Sigmoid colon (tissue), 7 donors: Measurements from ENCODE around the gene TMEM108. TPM values are rescaled to one million over a fixed set of nuclear protein-coding genes. Genes with fewer than 3 reads are reported as not detected.

ENCODE experiments used
- DNase-seq: peaks from one replicate; pipeline ENCODE4 v3.0.0-alpha.2; 2019
- H3K27ac ChIP-seq, 4 donors: fragments of 200-600 bp; sonication (generic); one replicate each; pipeline ENCODE4 v1.5.1; 2016 to 2019; ENCODE audit warnings: mild to moderate bottlenecking in 1 of 4
- H3K27me3 ChIP-seq, 3 donors: fragments of 200-600 bp; sonication (generic); one replicate each; pipeline ENCODE4 v1.5.1; 2019; ENCODE audit warnings: mild to moderate bottlenecking in 1 of 3
- H3K36me3 ChIP-seq, 4 donors: fragments of 200-600 bp; sonication (generic); one replicate each; pipeline ENCODE4 v1.5.1; 2016 to 2019
- H3K4me1 ChIP-seq, 4 donors: fragments of 200-600 bp; sonication (generic); one replicate each; pipeline ENCODE4 v1.5.1; 2017 to 2019
- H3K4me3 ChIP-seq, 4 donors: fragments of 200-600 bp; sonication (generic); one replicate each; pipeline ENCODE4 v1.5.1; 2017 to 2019; ENCODE audit warnings: mild to moderate bottlenecking in 2 of 4, moderate library complexity in 1 of 4
- H3K9me3 ChIP-seq, 4 donors: fragments of 200-600 bp in 3 of 4; sonication (generic) in 3 of 4; one replicate each; pipeline versions ENCODE4 v1.5.1 to v1.6.1; 2013 to 2019
- CTCF ChIP-seq, 4 experiments: fragments of 450-650 bp in 3 of 4; fragments of 200-600 bp in 1 of 4; IDR thresholded peaks; one replicate each; pipeline ENCODE4 v1.5.1; 2016 to 2019; ENCODE audit warnings: antibody characterized with exemption in 4 of 4, mild to moderate bottlenecking in 3 of 4, moderate library complexity in 2 of 4
- EP300 ChIP-seq, 4 donors: sonication (generic); formaldehyde crosslinking; IDR thresholded peaks; one replicate each; pipeline ENCODE4 v1.6.1; 2017; ENCODE audit warnings: antibody characterized with exemption in 4 of 4
- POLR2A ChIP-seq, 2 donors: fragments of 450-650 bp; IDR thresholded peaks; one replicate each; pipeline ENCODE4 v1.6.1; 2016; ENCODE audit warnings: antibody characterized with exemption in 2 of 2, mild to moderate bottlenecking in 2 of 2, moderate library complexity in 2 of 2
- POLR2AphosphoS5 ChIP-seq, 4 donors: sonication (generic); formaldehyde crosslinking; IDR thresholded peaks; one replicate each; pipeline ENCODE4 v1.6.1; 2017; ENCODE audit warnings: antibody characterized with exemption in 4 of 4
- WGBS, 2 donors: extraction: QIAGEN DNeasy Blood & Tissue Kit; methylation state at CpG; one replicate each; pipeline ENCODE4 v1.1.7; 2013; 5-methylcytosine and 5-hydroxymethylcytosine counted together
- intact Hi-C: fragments of 100-400 bp; cut with DNase I; formaldehyde crosslinking; loops from one replicate; pipeline ENCODE4 v1.15.1; 2023
- polyA plus RNA-seq, 3 donors: library from polyadenylated mRNA; stranded (reverse); fragments of 200-250 nt; gene quantifications; one replicate each; pipeline ENCODE4 v1.2.3, GENCODE V29; 2013
- total RNA-seq, 4 donors: library from RNA; depleted of rRNA; stranded (reverse); fragments of >200 nt; gene quantifications; one replicate each; pipeline ENCODE4 v1.1.0, GENCODE V29; 2016
- donor health status: healthy with polysubstance abuse.
- donor health status: Bipolar disorder and iron deficiency.
- donor health status: healthy.

The TMEM108 gene
- total and polyA plus RNA-seq, 7 donors = 0.71 to 3.0 (median 0.86) TPM; not detected in 2

- no peaks in the 10 kb centered on the region for H3K27me3 ChIP-seq
- DNase-seq = no peak
- no peaks in the 10 kb centered on the region for H3K36me3 ChIP-seq
- H3K27ac ChIP-seq = no peak overlapping the region
- intact Hi-C loops = no loop called here
- WGBS, 2 donors = 90 to 92% methylated on average over 6 of the region's 6 CpGs
- H3K4me1 ChIP-seq = no peaks in the 10 kb centered on the region
- no peak overlapping the region for H3K4me3 ChIP-seq
- TF ChIP-seq EP300 (IDR thresholded peaks at IDR 0.05) (no peak), POLR2AphosphoS5 (IDR thresholded peaks at IDR 0.05) (no peak), POLR2A (IDR thresholded peaks at IDR 0.05) (no peak), CTCF (IDR thresholded peaks at IDR 0.05) (no peak)
- H3K9me3 ChIP-seq = peaks cover 0 to 6% (median 0%) of the 10 kb centered on the region in 4 donors
Measured at GRCh38 chr3:133169331-133170068, 131.3 kb downstream of the TMEM108 start.

- 75 to 83% methylated on average over 2 of the region's 2 CpGs for WGBS, 2 donors
Measured at GRCh38 chr3:133171831-133172230, 133.6 kb downstream of the TMEM108 start.

GRCh38 chr3:133181392-133182150, 143.4 kb downstream of the TMEM108 start:
- no peak overlapping the region for H3K27ac ChIP-seq
- DNase-seq = no peak
- H3K4me3 ChIP-seq = no peak overlapping the region
- H3K27me3 ChIP-seq = no peaks in the 10 kb centered on the region
- no peaks in the 10 kb centered on the region for H3K4me1 ChIP-seq
- no peak for TF ChIP-seq POLR2AphosphoS5 (IDR thresholded peaks at IDR 0.05)
- TF ChIP-seq EP300 (IDR thresholded peaks at IDR 0.05) = no peak
- no peak for TF ChIP-seq POLR2A (IDR thresholded peaks at IDR 0.05)
- no peak for TF ChIP-seq CTCF (IDR thresholded peaks at IDR 0.05)
- no peaks in the 10 kb centered on the region for H3K36me3 ChIP-seq
- intact Hi-C loops = no loop called here
- no peaks in the 10 kb centered on the region for H3K9me3 ChIP-seq
- 76 to 84% methylated on average over 2 of the region's 2 CpGs for WGBS, 2 donors

More at GRCh38 chr3:133171831-133172230, 133.6 kb downstream of the TMEM108 start:
- H3K27ac ChIP-seq = no peak overlapping the region
- no peaks in the 10 kb centered on the region for H3K36me3 ChIP-seq
- peaks cover 0 to 6% (median 0%) of the 10 kb centered on the region in 4 donors for H3K9me3 ChIP-seq
- no peaks in the 10 kb centered on the region for H3K27me3 ChIP-seq
- TF ChIP-seq EP300 (IDR thresholded peaks at IDR 0.05) (no peak), POLR2A (IDR thresholded peaks at IDR 0.05) (no peak), POLR2AphosphoS5 (IDR thresholded peaks at IDR 0.05) (no peak), CTCF (IDR thresholded peaks at IDR 0.05) (no peak)
- H3K4me3 ChIP-seq = no peak overlapping the region
- DNase-seq = no peak
- H3K4me1 ChIP-seq = no peaks in the 10 kb centered on the region
- intact Hi-C loops = no loop called here

- Histone ChIP-seq H3K36me3 (no peaks in the 10 kb centered on the region), H3K4me3 (no peak overlapping the region), H3K9me3 (no peaks in the 10 kb centered on the region), H3K4me1 (no peaks in the 10 kb centered on the region), H3K27ac (no peak overlapping the region), H3K27me3 (no peaks in the 10 kb centered on the region)
- 84 to 90% methylated on average over 4 of the region's 4 CpGs for WGBS, 2 donors
- no peak for DNase-seq
- intact Hi-C loops = no loop called here
- TF ChIP-seq EP300 (IDR thresholded peaks at IDR 0.05) (no peak), POLR2AphosphoS5 (IDR thresholded peaks at IDR 0.05) (no peak), CTCF (IDR thresholded peaks at IDR 0.05) (no peak), POLR2A (IDR thresholded peaks at IDR 0.05) (no peak)
Measured at GRCh38 chr3:133187870-133188379, 149.7 kb downstream of the TMEM108 start.
